Naive thymus-derived CD4-positive, alpha-beta T cell (primary cell): ENCODE data around the gene ACAA1. TPM values are rescaled to one million over a fixed set of nuclear protein-coding genes. Genes with fewer than 3 reads are reported as not detected.

Experiments
- ATAC-seq: fragments of 150-1000 bp; cut with Tn5 transposase; 2 replicates; pipeline ENCODE4 v1.10.0; 2021; ENCODE audit warnings: mild to moderate bottlenecking, moderate library complexity
- CTCF ChIA-PET: fragments of 350-600 bp; sonication (Branson Sonifier 250); formaldehyde crosslinking; loops from one replicate; lab custom pipeline; 2021; ENCODE audit warnings: antibody characterized with exemption; lab: Charles Lee
- POLR2A ChIA-PET: fragments of 350-600 bp; sonication (Branson Sonifier 250); formaldehyde crosslinking; loops from one replicate; lab custom pipeline; 2021; ENCODE audit warnings: antibody characterized with exemption, inconsistent platforms; lab: Charles Lee
- DNase-seq, 9 donors: peaks; one replicate each; pipeline versions ENCODE4 v3.0.0 to v3.0.0-alpha.2; 2020 to 2022; ENCODE audit warnings: mixed read lengths in 1 of 9
- H3K27ac ChIP-seq: one replicate; pipeline ENCODE4 v1.7.0; 2013; ENCODE audit warnings: mild to moderate bottlenecking, low read depth, low read length, moderate library complexity
- H3K27me3 ChIP-seq, 2 donors: one replicate each; pipeline ENCODE4 v1.7.0; 2013; ENCODE audit warnings: low read length in 2 of 2, mild to moderate bottlenecking in 2 of 2, moderate library complexity in 2 of 2; ENCODE audit not compliant: control insufficient read depth in 2 of 2, insufficient read depth in 2 of 2
- H3K36me3 ChIP-seq, 3 experiments: 1 replicate in 2 of 3; 2 replicates in 1 of 3; pipeline ENCODE4 v1.7.0; 2013; ENCODE audit warnings: low read length in 3 of 3, mild to moderate bottlenecking in 3 of 3, moderate library complexity in 1 of 3; ENCODE audit not compliant: insufficient read depth in 3 of 3, control insufficient read depth in 2 of 3
- H3K4me1 ChIP-seq, 2 donors: one replicate each; pipeline ENCODE4 v1.7.0; 2013; ENCODE audit warnings: low read length in 2 of 2, mild to moderate bottlenecking in 2 of 2, moderate library complexity in 1 of 2; ENCODE audit not compliant: control insufficient read depth in 2 of 2, insufficient read depth in 2 of 2
- H3K4me3 ChIP-seq: 2 replicates; pipeline ENCODE4 v1.7.0; 2013; ENCODE audit warnings: mild to moderate bottlenecking, low read length
- H3K9me3 ChIP-seq, 3 experiments: 1 replicate in 2 of 3; 2 replicates in 1 of 3; pipeline ENCODE4 v1.7.0; 2013; ENCODE audit warnings: low read length in 3 of 3; ENCODE audit not compliant: control insufficient read depth in 2 of 3
- H3K27ac Mint-ChIP-seq, 9 donors: one replicate each; pipeline ENCODE4 v1.8.0; 2020 to 2022; ENCODE audit warnings: mixed read lengths in 9 of 9, mild to moderate bottlenecking in 8 of 9, moderate library complexity in 5 of 9, inconsistent platforms in 2 of 9
- H3K27me3 Mint-ChIP-seq, 5 donors: one replicate each; pipeline ENCODE4 v1.8.0; 2021 to 2022; ENCODE audit warnings: mixed read lengths in 5 of 5, mild to moderate bottlenecking in 1 of 5
- H3K36me3 Mint-ChIP-seq, 5 donors: one replicate each; pipeline ENCODE4 v1.8.0; 2020 to 2022; ENCODE audit warnings: mixed read lengths in 5 of 5, mild to moderate bottlenecking in 3 of 5, inconsistent platforms in 1 of 5
- H3K4me1 Mint-ChIP-seq, 7 donors: one replicate each; pipeline ENCODE4 v1.8.0; 2020 to 2022; ENCODE audit warnings: mixed read lengths in 7 of 7, mild to moderate bottlenecking in 3 of 7, inconsistent platforms in 1 of 7
- H3K4me3 Mint-ChIP-seq, 10 donors: one replicate each; pipeline ENCODE4 v1.8.0; 2020 to 2022; ENCODE audit warnings: mild to moderate bottlenecking in 10 of 10, mixed read lengths in 10 of 10, moderate library complexity in 6 of 10, inconsistent platforms in 2 of 10
- H3K9me3 Mint-ChIP-seq, 11 donors: one replicate each; pipeline ENCODE4 v1.8.0; 2020 to 2022; ENCODE audit warnings: mixed read lengths in 11 of 11, mild to moderate bottlenecking in 4 of 11, inconsistent platforms in 1 of 11, moderate library complexity in 1 of 11
- intact Hi-C, 2 donors: fragments of 100-400 bp; cut with micrococcal nuclease; formaldehyde crosslinking; loops; one replicate each; pipeline ENCODE4 v1.15.1; 2023
- polyA plus RNA-seq, 2 donors: library from polyadenylated mRNA; unstranded; fragments of 300-500 nt; fragmentation: Illumina TruSeq; gene quantifications; one replicate each; pipeline ENCODE4 v1.2.3, GENCODE V29; 2021
- total RNA-seq, 6 experiments: library from RNA in 5 of 6; stranded (reverse) in 5 of 6; gene quantifications; 1 replicate in 5 of 6; 2 replicates in 1 of 6; pipeline ENCODE4 v1.2.3 and lab custom pipeline; 2021 to 2026

Gene ACAA1
- total and polyA plus RNA-seq, 7 experiments from 2014 or later, result 64.4 to 129 (median 90.1) TPM

DNA sequence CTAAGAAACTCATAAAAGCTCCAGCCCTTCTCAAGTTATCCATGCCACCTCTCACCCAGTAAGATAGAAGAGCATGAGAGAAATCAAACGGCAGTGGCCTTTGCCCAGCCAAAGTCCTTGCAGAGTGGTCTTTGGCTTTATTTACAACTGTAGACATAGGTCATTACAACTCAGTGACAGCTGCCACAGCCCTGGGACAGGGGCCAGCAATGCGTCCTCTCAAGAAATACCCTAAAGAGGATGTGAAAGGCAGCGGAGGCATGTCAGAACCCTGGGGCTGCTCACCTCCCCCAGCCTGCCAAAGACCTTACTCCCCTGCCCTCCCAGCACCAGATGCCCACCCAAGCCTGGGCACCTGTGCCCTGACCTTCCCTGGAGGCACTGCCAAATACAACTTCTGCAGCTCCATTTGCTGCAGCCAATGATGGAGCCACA lies 6.3 kb downstream of the ACAA1 start:
- Mint-ChIP-seq H3K27me3 (no peaks in the 10 kb centered on the region), H3K4me1 (peaks cover 24 to 52% (median 44%) of the 10 kb centered on the region in 7 donors), H3K4me3 (no peak overlapping the region), H3K27ac (peak overlapping the region in 8 of 9 donors; percentile 14 to 73 (median 55)), H3K9me3 (no peaks in the 10 kb centered on the region), H3K36me3 (peaks cover 0 to 39% (median 12%) of the 10 kb centered on the region in 5 donors)
- H3K27me3 ChIP-seq, result no peaks in the 10 kb centered on the region
- ATAC-seq (no peak), DNase-seq (no peak)
- H3K36me3 ChIP-seq, result peaks cover 20 to 90% (median 22%) of the 10 kb centered on the region in 3 experiments
- ChIA-PET POLR2A (no interaction called here), CTCF (no interaction called here)
- intact Hi-C loops, result loop anchor here (10.0 kb wide), 3 partner anchors 924 to 1274 kb away; partner anchors contain the start of genes RPSA (in 1 of the 2), SCN11A (in 1 of the 2), SLC25A38 (in 1 of the 2) and WDR48 (in 1 of the 2)
- peaks cover 6 to 7% of the 10 kb centered on the region in 2 donors for H3K4me1 ChIP-seq
- H3K4me3 ChIP-seq, result no peak overlapping the region
- H3K9me3 ChIP-seq, result no peaks in the 10 kb centered on the region
- peak overlapping the region; percentile 20 for H3K27ac ChIP-seq

DNA sequence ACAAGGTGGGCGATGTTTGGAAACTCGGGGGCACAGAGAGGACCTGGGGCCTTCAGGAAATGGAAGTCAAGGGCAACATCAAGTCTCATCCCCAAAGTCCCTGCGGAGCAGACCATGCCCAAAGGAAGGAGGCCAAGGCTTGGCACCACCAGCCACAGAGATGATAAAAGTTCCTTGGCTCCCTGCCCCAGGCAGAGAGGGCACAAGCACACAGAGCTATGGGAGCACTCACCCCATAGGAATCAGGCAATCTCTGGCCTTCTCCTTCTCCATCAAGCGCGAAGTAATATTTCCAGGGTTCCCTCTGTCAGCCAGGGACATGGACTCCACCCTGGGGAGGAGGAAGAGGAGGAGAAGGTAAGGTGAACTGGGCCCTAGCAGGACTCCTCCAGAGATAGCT lies 7.9 kb downstream of the ACAA1 start:
- Histone ChIP-seq H3K36me3 (peaks cover 23 to 98% (median 26%) of the 10 kb centered on the region in 3 experiments), H3K4me3 (no peak overlapping the region), H3K27me3 (no peaks in the 10 kb centered on the region), H3K27ac (peak overlapping the region; percentile 26), H3K9me3 (no peaks in the 10 kb centered on the region), H3K4me1 (no peaks in the 10 kb centered on the region)
- intact Hi-C loops, result no loop called here
- no peaks in the 10 kb centered on the region for H3K27me3 Mint-ChIP-seq
- DNase-seq (no peak), ATAC-seq (no peak)
- peaks cover 5 to 45% (median 17%) of the 10 kb centered on the region in 5 donors for H3K36me3 Mint-ChIP-seq
- POLR2A ChIA-PET, result interaction anchor here (1.0 to 1.4 kb wide), 2 partner anchors 8 to 36 kb away, joined by 3 to 5 read pairs; partner anchors contain the start of genes ACAA1 and OXSR1
- no peak overlapping the region for H3K4me3 Mint-ChIP-seq
- CTCF ChIA-PET, result no interaction called here
- H3K4me1 Mint-ChIP-seq, result peaks cover 15 to 39% (median 30%) of the 10 kb centered on the region in 7 donors
- no peaks in the 10 kb centered on the region for H3K9me3 Mint-ChIP-seq
- H3K27ac Mint-ChIP-seq, result peak overlapping the region in 4 of 9 donors; percentile 36 to 78 (median 52)

DNA sequence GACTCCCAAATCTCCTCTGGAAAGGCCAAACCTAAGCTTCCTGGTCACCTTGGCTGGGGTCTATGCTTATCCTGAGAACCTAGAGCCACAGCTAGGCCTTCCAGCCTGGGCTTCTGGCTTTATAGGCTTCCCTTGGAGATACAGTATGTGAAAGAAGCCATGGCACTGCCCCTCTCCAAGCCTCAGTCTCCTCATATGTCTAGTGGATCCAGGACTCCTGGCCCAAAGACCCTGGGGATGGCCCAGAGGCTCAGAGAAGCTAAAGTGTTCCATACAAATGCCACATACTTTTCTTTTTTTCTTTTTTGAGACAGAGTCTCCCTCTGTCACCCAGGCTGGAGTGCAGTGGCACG lies 8.6 kb downstream of the ACAA1 start:
- H3K36me3 Mint-ChIP-seq, result peaks cover 5 to 45% (median 17%) of the 10 kb centered on the region in 5 donors

DNA sequence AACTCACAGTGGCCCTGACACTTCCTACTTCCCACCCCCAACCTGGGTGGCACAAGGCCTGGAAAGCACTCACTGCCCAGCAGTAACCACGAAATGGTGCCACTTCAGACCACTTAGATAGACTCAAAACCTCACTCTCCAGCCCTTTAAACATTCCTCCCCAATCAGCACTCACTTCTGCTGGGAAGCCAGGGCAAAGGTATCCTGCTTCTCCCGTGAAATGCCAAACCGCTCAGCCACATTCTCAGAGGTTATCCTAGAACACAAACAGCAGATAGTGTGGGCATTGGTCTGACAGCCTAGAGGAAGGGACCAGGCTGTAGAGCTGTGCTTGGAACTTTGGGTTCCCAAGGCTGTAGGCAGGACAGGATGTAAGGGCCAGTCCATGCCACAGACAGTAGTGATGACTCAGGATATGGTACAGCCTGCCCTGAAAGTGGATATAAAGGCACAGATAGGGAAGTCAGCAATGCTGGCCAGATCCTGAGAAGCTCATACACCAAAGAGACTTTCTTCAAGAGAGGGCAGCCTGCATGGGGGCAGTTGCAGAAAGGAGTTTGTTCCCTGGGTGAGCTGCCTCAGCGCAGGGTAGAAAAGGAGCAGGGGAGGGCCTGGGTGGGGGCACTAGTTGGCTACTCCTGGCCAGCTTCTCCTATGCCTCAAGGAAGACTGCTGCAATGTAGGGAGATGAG lies 9.2 kb downstream of the ACAA1 start:
- H3K27me3 ChIP-seq, result no peaks in the 10 kb centered on the region
- no peak for DNase-seq
- H3K9me3 ChIP-seq, result no peaks in the 10 kb centered on the region
- ChIA-PET CTCF (interaction anchor here (0.7 kb wide), 1 partner anchor 524 kb away, joined by 4 read pairs; no protein-coding TSS in a partner anchor), POLR2A (interaction anchor here (1.0 to 1.4 kb wide), 2 partner anchors 9 to 37 kb away, joined by 3 to 5 read pairs; partner anchors contain the start of genes ACAA1 and OXSR1)
- no peaks in the 10 kb centered on the region for H3K27me3 Mint-ChIP-seq
- H3K36me3 Mint-ChIP-seq, result peaks cover 5 to 47% (median 17%) of the 10 kb centered on the region in 5 donors
- H3K27ac ChIP-seq, result peak overlapping the region; percentile 32
- peaks cover 23 to 95% (median 26%) of the 10 kb centered on the region in 3 experiments for H3K36me3 ChIP-seq
- peaks cover 8 to 29% (median 22%) of the 10 kb centered on the region in 7 donors for H3K4me1 Mint-ChIP-seq
- no peak overlapping the region for H3K4me3 Mint-ChIP-seq
- no peaks in the 10 kb centered on the region for H3K4me1 ChIP-seq
- no peaks in the 10 kb centered on the region for H3K9me3 Mint-ChIP-seq
- H3K4me3 ChIP-seq, result no peak overlapping the region
- ATAC-seq, result no peak
- intact Hi-C loops, result no loop called here
- peak overlapping the region in 8 of 9 donors; percentile 18 to 89 (median 54) for H3K27ac Mint-ChIP-seq

More for the DNA sequence above, 8.6 kb downstream of the ACAA1 start:
- DNase-seq, result no peak
- POLR2A ChIA-PET, result interaction anchor here (1.0 to 1.4 kb wide), 2 partner anchors 9 to 37 kb away, joined by 3 to 5 read pairs; partner anchors contain the start of genes ACAA1 and OXSR1
- Histone ChIP-seq H3K27ac (peak overlapping the region; percentile 32), H3K9me3 (no peaks in the 10 kb centered on the region), H3K4me1 (no peaks in the 10 kb centered on the region), H3K36me3 (peaks cover 23 to 95% (median 26%) of the 10 kb centered on the region in 3 experiments), H3K27me3 (no peaks in the 10 kb centered on the region), H3K4me3 (no peak overlapping the region)
- peak overlapping the region in 4 of 9 donors; percentile 10 to 65 (median 46) for H3K27ac Mint-ChIP-seq
- peaks cover 13 to 35% (median 25%) of the 10 kb centered on the region in 7 donors for H3K4me1 Mint-ChIP-seq
- H3K9me3 Mint-ChIP-seq, result no peaks in the 10 kb centered on the region
- no peak overlapping the region for H3K4me3 Mint-ChIP-seq
- no peaks in the 10 kb centered on the region for H3K27me3 Mint-ChIP-seq
- CTCF ChIA-PET, result no interaction called here
- intact Hi-C loops, result no loop called here
- ATAC-seq, result no peak

DNA sequence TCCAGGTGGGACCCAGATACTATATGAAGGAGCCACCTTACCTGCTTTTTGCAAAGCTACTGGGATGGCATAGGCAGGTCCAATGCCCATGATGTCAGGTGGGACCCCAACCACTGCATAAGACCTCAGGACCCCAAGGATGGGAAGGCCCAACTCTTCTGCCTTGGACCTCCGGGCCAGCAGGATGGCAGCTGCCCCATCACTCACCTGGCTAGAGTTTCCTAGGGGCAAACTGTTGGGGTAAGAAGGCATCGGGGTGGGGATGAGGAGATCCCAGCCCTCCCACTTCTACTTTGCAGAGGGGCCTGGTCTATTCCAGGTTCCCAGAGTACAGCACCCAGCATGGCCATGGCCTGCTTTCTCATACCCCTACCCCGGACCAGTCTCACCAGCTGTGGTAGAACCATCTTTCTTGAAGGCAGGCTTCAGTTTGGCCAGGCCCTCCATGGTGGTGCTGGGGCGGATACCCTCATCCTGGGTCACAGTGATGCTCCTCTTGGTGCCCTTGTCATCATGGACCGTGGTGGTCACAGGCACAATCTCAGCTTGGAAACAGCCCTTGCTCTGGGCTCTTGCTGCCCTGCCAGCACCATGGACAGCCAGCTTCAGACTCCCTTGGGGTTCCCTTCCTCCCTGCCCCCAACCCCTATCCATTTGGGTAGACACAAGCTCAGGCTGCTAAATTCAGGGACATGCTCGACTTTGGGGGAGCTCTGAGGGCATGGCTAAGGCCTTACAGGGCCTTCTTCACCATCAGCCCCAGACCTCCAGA lies 10.6 kb downstream of the ACAA1 start:
- Histone ChIP-seq H3K27me3 (no peaks in the 10 kb centered on the region), H3K9me3 (no peaks in the 10 kb centered on the region), H3K27ac (no peak overlapping the region), H3K4me3 (no peak overlapping the region), H3K4me1 (no peaks in the 10 kb centered on the region), H3K36me3 (peaks cover 23 to 95% (median 26%) of the 10 kb centered on the region in 3 experiments)
- intact Hi-C loops, result no loop called here
- H3K27me3 Mint-ChIP-seq, result no peaks in the 10 kb centered on the region
- CTCF ChIA-PET, result no interaction called here
- ATAC-seq (no peak), DNase-seq (no peak)
- H3K9me3 Mint-ChIP-seq, result no peaks in the 10 kb centered on the region
- peaks cover 5 to 19% (median 13%) of the 10 kb centered on the region in 7 donors for H3K4me1 Mint-ChIP-seq
- no peak overlapping the region for H3K4me3 Mint-ChIP-seq
- H3K36me3 Mint-ChIP-seq, result peaks cover 5 to 48% (median 17%) of the 10 kb centered on the region in 5 donors
- POLR2A ChIA-PET, result interaction anchor here (0.6 kb wide), 1 partner anchor 10 kb away, joined by 3 read pairs; no protein-coding TSS in a partner anchor
- peak overlapping the region in 2 of 9 donors; percentile 52 to 59 for H3K27ac Mint-ChIP-seq

DNA sequence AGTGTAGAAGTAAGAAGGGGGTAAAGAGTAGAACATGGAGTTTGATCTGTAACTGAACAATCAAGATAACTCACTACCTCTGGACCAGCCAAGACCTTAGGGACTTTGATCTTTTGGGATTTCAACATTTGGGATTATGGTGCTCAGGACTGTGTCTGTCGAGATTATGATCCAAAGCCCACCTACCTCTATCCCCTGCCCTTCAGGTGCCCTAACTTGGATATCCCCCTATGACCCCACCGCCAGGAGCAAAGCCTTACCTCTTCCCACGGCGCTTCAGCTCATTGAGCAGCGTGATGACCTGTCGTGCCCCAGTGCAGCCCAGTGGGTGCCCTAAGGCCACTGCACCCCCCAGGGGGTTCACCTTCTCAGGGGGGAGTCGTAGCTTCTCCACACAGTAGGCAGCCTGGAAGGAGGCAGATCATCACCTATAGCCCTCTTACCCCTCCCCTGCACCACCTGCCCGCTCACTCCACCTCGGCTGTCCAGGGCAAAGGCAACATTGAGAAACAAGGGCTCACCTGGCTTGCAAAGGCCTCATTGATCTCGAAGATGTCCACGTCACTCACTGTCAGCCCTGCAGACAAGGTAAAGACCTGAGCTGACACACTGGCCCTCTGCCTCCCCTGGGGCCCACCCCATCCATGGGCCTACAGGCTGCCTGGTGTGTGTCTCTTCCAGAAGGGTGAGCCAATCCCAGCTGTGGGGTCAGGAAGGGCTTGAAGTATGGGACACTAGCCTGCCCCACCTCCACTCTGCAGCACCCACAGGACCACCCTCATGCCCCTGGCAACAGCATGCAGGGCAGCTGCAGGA lies 11.4 kb downstream of the ACAA1 start:
- H3K27me3 Mint-ChIP-seq, result no peaks in the 10 kb centered on the region
- peaks cover 7 to 20% (median 10%) of the 10 kb centered on the region in 7 donors for H3K4me1 Mint-ChIP-seq
- Histone ChIP-seq H3K9me3 (no peaks in the 10 kb centered on the region), H3K4me1 (no peaks in the 10 kb centered on the region), H3K36me3 (peaks cover 23 to 95% (median 26%) of the 10 kb centered on the region in 3 experiments), H3K27ac (no peak overlapping the region), H3K27me3 (no peaks in the 10 kb centered on the region), H3K4me3 (no peak overlapping the region)
- POLR2A ChIA-PET, result no interaction called here
- peaks cover 4 to 47% (median 16%) of the 10 kb centered on the region in 5 donors for H3K36me3 Mint-ChIP-seq
- DNase-seq (peak in 1 of 9 donors; percentile 17), ATAC-seq (no peak)
- CTCF ChIA-PET, result no interaction called here
- no peak overlapping the region for H3K4me3 Mint-ChIP-seq
- H3K9me3 Mint-ChIP-seq, result no peaks in the 10 kb centered on the region
- intact Hi-C loops, result no loop called here
- peak overlapping the region in 5 of 9 donors; percentile 6 to 77 (median 53) for H3K27ac Mint-ChIP-seq
